ENCODE measurements around the gene TARBP2. TPM values are rescaled to one million over a fixed set of nuclear protein-coding genes. Genes with fewer than 3 reads are reported as not detected.

Gene TARBP2
- total RNA-seq, 4 donors from 2014 or later, result 12.1 to 19.6 (median 17.4) TPM

- no peaks in the 10 kb centered on the region for H3K27me3 ChIP-seq
- peak overlapping the region in 3 of 4 donors; percentile 70 to 98 (median 94) for H3K27ac ChIP-seq
- H3K36me3 ChIP-seq, result no peaks in the 10 kb centered on the region
- H3K4me3 ChIP-seq, result no peak overlapping the region
- peaks cover 0 to 76% (median 26%) of the 10 kb centered on the region in 3 donors for H3K4me1 ChIP-seq
- H3K9me3 ChIP-seq, result no peaks in the 10 kb centered on the region
- 48 to 57% methylated on average over 3 to 4 of the region's 5 CpGs for WGBS, 2 donors (ENCODE audit: low coverage in 1 of 2)
- no peak for TF ChIP-seq CTCF (IDR thresholded peaks at IDR 0.05)
- TF ChIP-seq EP300 (IDR thresholded peaks at IDR 0.05), result no peak
- TF ChIP-seq POLR2A (IDR thresholded peaks at IDR 0.05), result no peak
- no peak for TF ChIP-seq POLR2AphosphoS5 (IDR thresholded peaks at IDR 0.05)
- ATAC-seq, result no peak
Measured at GRCh38 chr12:53495903-53496751, 5.0 kb upstream of the TARBP2 start.

- H3K27ac ChIP-seq, result peak overlapping the region in 3 of 4 donors; percentile 70 to 98 (median 94)
- H3K4me3 ChIP-seq, result no peak overlapping the region
- WGBS, 2 donors (ENCODE audit: low coverage in 1 of 2), result 75 to 100% methylated on average over 1 of the region's 1 CpG
- H3K9me3 ChIP-seq, result no peaks in the 10 kb centered on the region
- no peaks in the 10 kb centered on the region for H3K36me3 ChIP-seq
- H3K4me1 ChIP-seq, result peaks cover 0 to 76% (median 28%) of the 10 kb centered on the region in 3 donors
- no peak for ATAC-seq
- H3K27me3 ChIP-seq, result no peaks in the 10 kb centered on the region
- TF ChIP-seq CTCF (IDR thresholded peaks at IDR 0.05), result no peak
- TF ChIP-seq POLR2A (IDR thresholded peaks at IDR 0.05), result no peak
- peak; percentile 22 for TF ChIP-seq POLR2AphosphoS5 (IDR thresholded peaks at IDR 0.05)
- TF ChIP-seq EP300 (IDR thresholded peaks at IDR 0.05), result no peak
Measured at GRCh38 chr12:53496752-53497032, 4.4 kb upstream of the TARBP2 start.

- H3K27ac ChIP-seq, result peak overlapping the region in 3 of 4 donors; percentile 91 to 98 (median 94)
- H3K27me3 ChIP-seq, result no peaks in the 10 kb centered on the region
- WGBS, 2 donors (ENCODE audit: low coverage in 1 of 2), result 100% methylated on average over 1 of the region's 3 CpGs; no CpG with 5 or more reads in 1 of the 2 donors
- no peaks in the 10 kb centered on the region for H3K9me3 ChIP-seq
- ATAC-seq, result no peak
- H3K4me3 ChIP-seq, result no peak overlapping the region
- H3K4me1 ChIP-seq, result peaks cover 0 to 76% (median 30%) of the 10 kb centered on the region in 3 donors
- TF ChIP-seq CTCF (IDR thresholded peaks at IDR 0.05) (no peak), EP300 (IDR thresholded peaks at IDR 0.05) (no peak), POLR2A (IDR thresholded peaks at IDR 0.05) (no peak), POLR2AphosphoS5 (IDR thresholded peaks at IDR 0.05) (no peak)
- H3K36me3 ChIP-seq, result no peaks in the 10 kb centered on the region
Measured at GRCh38 chr12:53497461-53497860, 3.6 kb upstream of the TARBP2 start.

GRCh38 chr12:53498235-53498630 lies 2.9 kb upstream of the TARBP2 start:
- no peaks in the 10 kb centered on the region for H3K27me3 ChIP-seq

GRCh38 chr12:53499266-53500141 lies 1.6 kb upstream of the TARBP2 start, which contains the start of gene MAP3K12:
MAP3K12 (minus strand) TSS chr12:53499458; CDS start chr12:53487391, 12,067 bp downstream.
- ATAC-seq, result no peak
- peak within 1 kb of the TSS; percentile 78 to 87 for H3K4me3 ChIP-seq
- H3K27ac ChIP-seq, result peak within 1 kb of the TSS; percentile 91 to 99 (median 96)
- H3K4me1 ChIP-seq, result peaks cover 0 to 71% (median 25%) of the 10 kb centered on the region in 3 donors
- no peaks in the 10 kb centered on the region for H3K9me3 ChIP-seq
- H3K27me3 ChIP-seq, result no peaks in the 10 kb centered on the region
- WGBS, 2 donors (ENCODE audit: low coverage in 1 of 2), result 1 to 4% methylated on average over 7 to 15 of the region's 51 CpGs
- peaks cover 0 to 14% of the 10 kb centered on the region in 2 donors for H3K36me3 ChIP-seq
- TF ChIP-seq EP300 (IDR thresholded peaks at IDR 0.05) (no peak), CTCF (IDR thresholded peaks at IDR 0.05) (peak in 1 of 4 experiments; percentile 47), POLR2AphosphoS5 (IDR thresholded peaks at IDR 0.05) (no peak), POLR2A (IDR thresholded peaks at IDR 0.05) (no peak)

More at GRCh38 chr12:53498235-53498630, 2.9 kb upstream of the TARBP2 start:
- H3K27ac ChIP-seq, result peak overlapping the region in 3 of 4 donors; percentile 91 to 98 (median 94)
- peak overlapping the region in 1 of 2 donors; percentile 78 for H3K4me3 ChIP-seq
- no peaks in the 10 kb centered on the region for H3K9me3 ChIP-seq
- 48 to 71% methylated on average over 1 to 2 of the region's 2 CpGs for WGBS, 2 donors (ENCODE audit: low coverage in 1 of 2)
- no peak for TF ChIP-seq EP300 (IDR thresholded peaks at IDR 0.05)
- peaks cover 0 to 1% of the 10 kb centered on the region in 2 donors for H3K36me3 ChIP-seq
- H3K4me1 ChIP-seq, result peaks cover 0 to 79% (median 34%) of the 10 kb centered on the region in 3 donors
- ATAC-seq, result no peak

All from gastroesophageal sphincter (tissue), 4 donors.